Peyer's patch (tissue), 4 donors: Measurements from ENCODE around the gene HYAL4. TPM values are rescaled to one million over a fixed set of nuclear protein-coding genes. Genes with fewer than 3 reads are reported as not detected.

ENCODE experiments used
- DNase-seq, 3 donors: peaks; one replicate each; pipeline ENCODE4 v3.0.0-alpha.2; 2017 to 2019
- H3K27ac ChIP-seq, 4 donors: fragments of 200-600 bp; sonication (generic); one replicate each; pipeline ENCODE4 v1.5.1; 2016 to 2019
- H3K27me3 ChIP-seq, 2 donors: fragments of 200-600 bp; sonication (generic); one replicate each; pipeline ENCODE4 v1.5.1; 2019
- H3K36me3 ChIP-seq, 3 donors: fragments of 200-600 bp; sonication (generic); one replicate each; pipeline ENCODE4 v1.5.1; 2016 to 2019
- H3K4me1 ChIP-seq, 4 donors: fragments of 200-600 bp; sonication (generic); one replicate each; pipeline ENCODE4 v1.5.1; 2016 to 2019
- H3K4me3 ChIP-seq, 4 donors: fragments of 200-600 bp; sonication (generic); 1 replicate in 3 of 4; 2 replicates in 1 of 4; pipeline ENCODE4 v1.5.1; 2016 to 2019; ENCODE audit warnings: mild to moderate bottlenecking in 1 of 4
- H3K9me3 ChIP-seq, 4 donors: fragments of 200-600 bp; sonication (generic); one replicate each; pipeline ENCODE4 v1.5.1; 2016 to 2019; ENCODE audit warnings: mild to moderate bottlenecking in 1 of 4
- POLR2A ChIP-seq, 2 donors: fragments of 450-650 bp; IDR thresholded peaks; one replicate each; pipeline ENCODE4 v1.5.1; 2017; ENCODE audit warnings: antibody characterized with exemption in 2 of 2, mild to moderate bottlenecking in 2 of 2, moderate library complexity in 2 of 2
- total RNA-seq, 4 donors: library from RNA; depleted of rRNA; stranded (reverse); fragments of >200 nt; gene quantifications; one replicate each; pipeline ENCODE4 v1.1.0, GENCODE V29; 2016
- TF ChIP-seq, protein P1 (sequence below), 6 experiments: fragments of 450-650 bp in 4 of 6; fragments of 200-600 bp in 2 of 6; sonication (generic) in 1 of 6; IDR thresholded peaks; one replicate each; pipeline ENCODE4 v1.5.1; 2017 to 2019; ENCODE audit warnings: antibody characterized with exemption in 6 of 6, mild to moderate bottlenecking in 3 of 6, moderate library complexity in 1 of 6

The HYAL4 gene
- total RNA-seq, 4 donors from 2014 or later: 0.53 TPM; not detected in 3

DNA sequence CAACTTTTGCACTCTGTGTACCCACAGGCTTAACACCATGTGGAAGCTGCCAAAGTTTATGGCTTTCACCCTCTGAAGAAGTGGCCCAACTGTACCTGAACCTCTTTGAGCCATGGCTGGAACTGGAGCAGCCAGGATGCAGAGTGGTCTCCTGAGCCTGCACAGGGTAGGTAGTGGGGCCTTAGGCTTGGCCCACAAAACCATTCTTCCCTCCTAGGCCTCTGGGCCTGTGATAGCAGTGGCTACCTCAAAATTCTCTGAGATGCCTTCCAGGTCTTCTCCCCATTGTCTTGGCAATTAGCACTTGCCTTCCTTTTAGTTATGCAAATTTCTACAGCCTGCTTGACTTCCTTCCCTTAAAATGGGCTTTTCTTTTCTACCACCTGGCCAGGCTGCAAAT lies 60.7 kb downstream of the HYAL4 start:
- H3K4me1 ChIP-seq: no peaks in the 10 kb centered on the region
- H3K9me3 ChIP-seq: no peaks in the 10 kb centered on the region
- DNase-seq: no peak
- H3K36me3 ChIP-seq: no peaks in the 10 kb centered on the region
- no peak overlapping the region for H3K4me3 ChIP-seq
- no peak overlapping the region for H3K27ac ChIP-seq
- no peaks in the 10 kb centered on the region for H3K27me3 ChIP-seq
- no peak for TF ChIP-seq POLR2A (IDR thresholded peaks at IDR 0.05)
- TF ChIP-seq, protein P1, sequence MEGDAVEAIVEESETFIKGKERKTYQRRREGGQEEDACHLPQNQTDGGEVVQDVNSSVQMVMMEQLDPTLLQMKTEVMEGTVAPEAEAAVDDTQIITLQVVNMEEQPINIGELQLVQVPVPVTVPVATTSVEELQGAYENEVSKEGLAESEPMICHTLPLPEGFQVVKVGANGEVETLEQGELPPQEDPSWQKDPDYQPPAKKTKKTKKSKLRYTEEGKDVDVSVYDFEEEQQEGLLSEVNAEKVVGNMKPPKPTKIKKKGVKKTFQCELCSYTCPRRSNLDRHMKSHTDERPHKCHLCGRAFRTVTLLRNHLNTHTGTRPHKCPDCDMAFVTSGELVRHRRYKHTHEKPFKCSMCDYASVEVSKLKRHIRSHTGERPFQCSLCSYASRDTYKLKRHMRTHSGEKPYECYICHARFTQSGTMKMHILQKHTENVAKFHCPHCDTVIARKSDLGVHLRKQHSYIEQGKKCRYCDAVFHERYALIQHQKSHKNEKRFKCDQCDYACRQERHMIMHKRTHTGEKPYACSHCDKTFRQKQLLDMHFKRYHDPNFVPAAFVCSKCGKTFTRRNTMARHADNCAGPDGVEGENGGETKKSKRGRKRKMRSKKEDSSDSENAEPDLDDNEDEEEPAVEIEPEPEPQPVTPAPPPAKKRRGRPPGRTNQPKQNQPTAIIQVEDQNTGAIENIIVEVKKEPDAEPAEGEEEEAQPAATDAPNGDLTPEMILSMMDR (IDR thresholded peaks at IDR 0.05): no peak

DNA sequence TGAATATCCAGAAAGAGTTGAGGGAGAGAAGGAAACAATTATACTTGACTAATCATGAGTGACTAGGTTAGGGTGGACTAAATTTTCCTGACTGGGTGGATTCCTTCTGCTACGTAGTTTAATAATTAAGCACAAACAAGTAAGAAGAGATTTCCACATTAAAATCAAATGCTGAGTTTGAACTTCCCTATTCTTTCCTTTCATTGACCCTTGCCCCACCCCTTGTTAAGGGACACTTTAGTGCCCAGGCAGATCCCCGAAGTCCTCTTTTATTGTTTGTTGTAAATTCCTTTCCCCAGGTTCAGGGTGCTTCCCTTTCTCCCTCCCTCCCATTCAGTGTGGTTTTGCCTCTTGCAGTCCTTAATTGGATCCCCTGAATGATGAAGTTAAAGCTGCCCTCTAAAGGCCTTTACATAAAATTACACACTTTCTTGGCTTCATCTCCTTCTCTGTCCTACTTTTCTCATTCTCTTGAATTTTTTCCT lies 71.3 kb downstream of the HYAL4 start:
- Histone ChIP-seq H3K4me3 (no peak overlapping the region), H3K9me3 (no peaks in the 10 kb centered on the region), H3K27me3 (no peaks in the 10 kb centered on the region), H3K4me1 (no peaks in the 10 kb centered on the region), H3K36me3 (no peaks in the 10 kb centered on the region), H3K27ac (no peak overlapping the region)
- TF ChIP-seq, protein P1 (IDR thresholded peaks at IDR 0.05): peak in 4 of 6 experiments; percentile 7 to 59 (median 46)
- no peak for TF ChIP-seq POLR2A (IDR thresholded peaks at IDR 0.05)
- DNase-seq: peak in 1 of 3 donors; percentile 57

DNA sequence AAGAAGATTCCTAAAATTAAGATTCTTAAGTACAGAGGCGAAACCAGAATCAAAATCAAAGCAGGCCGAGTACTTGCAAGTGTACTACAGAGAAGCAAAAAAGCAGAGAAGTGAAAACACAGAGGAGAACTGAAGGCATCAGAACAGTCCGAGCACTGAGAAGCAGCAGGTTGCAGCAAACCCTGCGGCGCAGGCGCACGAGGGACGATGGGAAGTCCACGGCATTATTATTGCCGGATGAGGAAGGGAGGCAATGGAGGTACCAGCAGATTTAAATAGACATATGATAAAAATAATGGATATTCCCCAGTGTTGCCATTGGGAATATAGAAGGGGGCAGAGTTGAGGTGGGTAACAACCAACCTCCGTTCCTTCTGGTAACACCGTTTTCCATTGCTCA lies 72.9 kb downstream of the HYAL4 start:
- H3K36me3 ChIP-seq: no peaks in the 10 kb centered on the region
- H3K4me1 ChIP-seq: no peaks in the 10 kb centered on the region
- no peak overlapping the region for H3K27ac ChIP-seq
- TF ChIP-seq POLR2A (IDR thresholded peaks at IDR 0.05): no peak
- TF ChIP-seq, protein P1 (IDR thresholded peaks at IDR 0.05): no peak
- H3K4me3 ChIP-seq: no peak overlapping the region
- DNase-seq: no peak
- no peaks in the 10 kb centered on the region for H3K27me3 ChIP-seq
- no peaks in the 10 kb centered on the region for H3K9me3 ChIP-seq

DNA sequence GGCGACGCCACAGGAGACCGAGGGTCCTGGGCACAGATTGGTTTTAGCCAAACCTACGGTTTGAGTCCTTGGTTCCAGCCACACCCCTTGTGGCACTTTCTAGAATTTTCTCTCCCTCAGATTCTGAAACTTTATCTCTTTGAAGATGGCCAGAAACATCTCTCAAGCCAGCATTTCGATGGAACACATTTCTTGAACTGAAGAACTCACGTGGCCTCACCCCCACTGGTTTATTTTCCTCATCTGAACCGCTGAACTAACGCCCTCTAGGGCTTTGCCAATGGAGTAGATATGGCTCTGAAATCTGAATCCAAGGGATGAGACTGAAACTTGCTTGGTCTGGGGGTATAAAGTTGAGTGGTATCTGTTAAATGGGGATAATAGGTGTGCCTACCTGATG lies 73.3 kb downstream of the HYAL4 start:
- no peaks in the 10 kb centered on the region for H3K27me3 ChIP-seq
- TF ChIP-seq, protein P1 (IDR thresholded peaks at IDR 0.05): no peak
- TF ChIP-seq POLR2A (IDR thresholded peaks at IDR 0.05): no peak
- no peaks in the 10 kb centered on the region for H3K9me3 ChIP-seq
- H3K36me3 ChIP-seq: no peaks in the 10 kb centered on the region
- H3K27ac ChIP-seq: no peak overlapping the region
- no peak overlapping the region for H3K4me3 ChIP-seq
- no peaks in the 10 kb centered on the region for H3K4me1 ChIP-seq
- DNase-seq: no peak

DNA sequence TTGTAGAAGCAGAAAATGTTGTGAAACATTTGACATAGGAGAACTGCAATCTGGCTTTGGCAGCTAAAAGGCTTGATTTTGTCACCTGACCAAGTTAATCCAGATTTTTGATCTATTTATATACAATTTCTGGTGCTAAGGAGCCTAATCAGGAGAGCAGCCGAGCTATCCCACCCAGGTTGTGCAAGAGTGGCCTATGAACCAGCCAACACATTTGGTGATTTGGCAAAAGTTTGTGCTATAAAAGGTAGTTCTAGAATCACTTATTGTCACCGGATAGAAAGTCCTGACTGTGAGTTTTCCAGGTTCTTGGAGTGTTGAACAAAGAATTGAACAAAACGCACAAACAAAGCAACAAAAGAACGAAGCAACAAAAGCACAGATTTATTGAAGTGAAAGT lies 78.6 kb downstream of the HYAL4 start:
- Histone ChIP-seq H3K36me3 (no peaks in the 10 kb centered on the region), H3K4me1 (peaks cover 0 to 1% (median 0%) of the 10 kb centered on the region in 4 donors), H3K27ac (no peak overlapping the region), H3K9me3 (no peaks in the 10 kb centered on the region), H3K4me3 (no peak overlapping the region), H3K27me3 (no peaks in the 10 kb centered on the region)
- TF ChIP-seq, protein P1 (IDR thresholded peaks at IDR 0.05): no peak
- no peak for TF ChIP-seq POLR2A (IDR thresholded peaks at IDR 0.05)
- DNase-seq: no peak

DNA sequence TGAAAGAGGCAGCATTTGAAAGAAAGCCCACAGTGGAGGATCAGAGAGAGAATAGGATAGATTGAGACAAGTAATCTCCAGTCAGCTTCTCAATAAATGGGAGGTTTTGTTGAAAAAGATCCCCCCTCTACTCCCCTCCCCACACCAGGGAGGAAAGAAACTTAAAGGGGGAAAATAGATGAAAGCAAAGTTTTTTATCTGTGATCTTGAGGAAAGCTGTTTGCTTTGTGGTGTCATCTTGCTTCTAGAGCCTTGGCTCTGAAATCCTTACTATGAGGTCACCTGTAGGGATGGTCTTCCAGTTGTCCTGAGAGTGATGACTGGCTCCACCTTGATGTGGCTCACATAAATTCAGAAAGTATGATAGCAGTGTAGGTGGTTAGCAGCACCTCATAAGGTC lies 80.0 kb downstream of the HYAL4 start, which contains the start of gene SPAM1:
TSS of gene SPAM1 (plus strand) at position 301 of the 400 bp plus-strand sequence. CDS start 28,330 bp downstream, outside the sequence.
- Histone ChIP-seq H3K27ac (no peak within 1 kb of the TSS), H3K9me3 (no peaks in the 10 kb centered on the region), H3K27me3 (no peaks in the 10 kb centered on the region), H3K36me3 (no peaks in the 10 kb centered on the region), H3K4me3 (no peak within 1 kb of the TSS), H3K4me1 (peaks cover 0 to 5% (median 0%) of the 10 kb centered on the region in 4 donors)
- TF ChIP-seq, protein P1 (IDR thresholded peaks at IDR 0.05): no peak
- TF ChIP-seq POLR2A (IDR thresholded peaks at IDR 0.05): no peak
- no peak for DNase-seq
